Liver (tissue), 9 donors: Measurements from ENCODE around the gene CCDC78. TPM values are rescaled to one million over a fixed set of nuclear protein-coding genes. Genes with fewer than 3 reads are reported as not detected.

Source experiments
- DNase-seq: peaks from one replicate; pipeline ENCODE4 v3.0.0-alpha.2; 2017; ENCODE audit warnings: low spot score
- H3K27ac ChIP-seq, 2 donors: one replicate each; pipeline ENCODE4 v1.7.0; 2013; ENCODE audit warnings: inconsistent platforms in 2 of 2, low read length in 2 of 2, control low read depth in 1 of 2, low read depth in 1 of 2, mild to moderate bottlenecking in 1 of 2
- H3K27me3 ChIP-seq, 4 donors: one replicate each; pipeline versions ENCODE4 v1.6.1 to v1.7.0; 2013; ENCODE audit warnings: low read length in 3 of 4, inconsistent platforms in 1 of 4, mild to moderate bottlenecking in 1 of 4, moderate library complexity in 1 of 4; ENCODE audit not compliant: control insufficient read depth in 4 of 4, insufficient read depth in 4 of 4
- H3K36me3 ChIP-seq, 4 donors: one replicate each; pipeline versions ENCODE4 v1.6.1 to v1.7.0; 2013; ENCODE audit warnings: low read length in 3 of 4, mild to moderate bottlenecking in 3 of 4, low read depth in 1 of 4, moderate library complexity in 1 of 4; ENCODE audit not compliant: control insufficient read depth in 4 of 4, insufficient read depth in 3 of 4
- H3K4me1 ChIP-seq, 4 donors: one replicate each; pipeline versions ENCODE4 v1.6.1 to v1.7.0; 2013; ENCODE audit warnings: low read length in 3 of 4, mild to moderate bottlenecking in 3 of 4, moderate library complexity in 1 of 4; ENCODE audit not compliant: control insufficient read depth in 4 of 4, insufficient read depth in 4 of 4
- H3K4me3 ChIP-seq, 3 donors: one replicate each; pipeline versions ENCODE4 v1.6.1 to v1.7.0; 2013; ENCODE audit warnings: low read length in 3 of 3, control low read depth in 1 of 3, low read depth in 1 of 3, mild to moderate bottlenecking in 1 of 3
- H3K9ac ChIP-seq, 2 donors: one replicate each; pipeline ENCODE4 v1.7.0; 2013; ENCODE audit warnings: low read length in 2 of 2, mild to moderate bottlenecking in 2 of 2, moderate library complexity in 2 of 2, control low read depth in 1 of 2, low read depth in 1 of 2
- H3K9me3 ChIP-seq, 4 donors: one replicate each; pipeline versions ENCODE4 v1.6.1 to v1.7.0; 2013; ENCODE audit warnings: low read length in 3 of 4; ENCODE audit not compliant: control insufficient read depth in 4 of 4
- CTCF ChIP-seq: fragments of 150-350 bp; IDR thresholded peaks from 2 replicates; pipeline ENCODE4 v1.5.1; 2017; ENCODE audit warnings: improper control_type of control experiment, low read depth, low read length; ENCODE audit not compliant: missing input control
- FOXA1 ChIP-seq: IDR thresholded peaks from 2 replicates; pipeline ENCODE4 v1.6.1; 2016; ENCODE audit warnings: antibody characterized with exemption
- GABPA ChIP-seq, 2 donors: IDR thresholded peaks in 1 of 2; conservative IDR thresholded peaks in 1 of 2; 2 replicates each; pipeline ENCODE4 v1.6.1; 2016; ENCODE audit warnings: antibody characterized with exemption in 2 of 2, mild to moderate bottlenecking in 1 of 2, moderate library complexity in 1 of 2
- HNF4A ChIP-seq, 2 donors: conservative IDR thresholded peaks; 2 replicates each; pipeline ENCODE4 v1.6.1; 2016; ENCODE audit warnings: antibody characterized with exemption in 2 of 2, mild to moderate bottlenecking in 2 of 2
- RAD21 ChIP-seq, 2 donors: IDR thresholded peaks; 2 replicates each; pipeline ENCODE4 v1.6.1; 2016; ENCODE audit warnings: antibody characterized with exemption in 2 of 2, mild to moderate bottlenecking in 2 of 2
- REST ChIP-seq: IDR thresholded peaks from 2 replicates; pipeline ENCODE4 v1.6.1; 2016; ENCODE audit warnings: antibody characterized with exemption, mild to moderate bottlenecking
- YY1 ChIP-seq: IDR thresholded peaks from 2 replicates; pipeline ENCODE4 v1.6.1; 2016; ENCODE audit warnings: antibody characterized with exemption, mild to moderate bottlenecking
- WGBS: extraction: QIAGEN DNeasy Blood & Tissue Kit; methylation state at CpG from one replicate; pipeline ENCODE4 v1.1.7; 2013; 5-methylcytosine and 5-hydroxymethylcytosine counted together
- polyA plus RNA-seq, 2 donors: library from polyadenylated mRNA; stranded (reverse) in 1 of 2; unstranded in 1 of 2; fragments of 200-250 nt in 1 of 2; fragments of >200 nt in 1 of 2; fragmentation: Nextera tagmentation in 1 of 2; extraction: Ambion mirVana in 1 of 2; gene quantifications; one replicate each; pipeline versions ENCODE4 v1.2.1 to v1.2.3, GENCODE V29; 2013 to 2015
- total RNA-seq, 2 donors: library from RNA; depleted of rRNA; stranded (reverse); fragments of >200 nt; gene quantifications; one replicate each; pipeline ENCODE4 v1.2.3, GENCODE V29; 2014
- donor health status: healthy.
- donor health status: healthy.
- donor health status: healthy.
- donor health status: healthy.
- donor health status: healthy.

CCDC78 gene
- total and polyA plus RNA-seq, 4 donors: 0.05 to 0.28 (median 0.08) TPM; not detected in 1

- Histone ChIP-seq H3K36me3 (peaks cover 1 to 16% (median 9%) of the 10 kb centered on the region in 4 donors), H3K4me3 (peak within 1 kb of the TSS; percentile 83 to 99 (median 93)), H3K9me3 (no peaks in the 10 kb centered on the region), H3K27me3 (no peaks in the 10 kb centered on the region), H3K4me1 (peaks cover 12 to 17% (median 15%) of the 10 kb centered on the region in 4 donors), H3K27ac (peak within 1 kb of the TSS; percentile 50 to 56), H3K9ac (peak within 1 kb of the TSS; percentile 74 to 88)
- WGBS: under 1% methylated on average over 79 of the region's 79 CpGs
- TF ChIP-seq FOXA1: no peak
- TF ChIP-seq RAD21 (IDR thresholded peaks at IDR 0.05): peak in 1 of 2 donors; percentile 55
- peak; percentile 87 for TF ChIP-seq CTCF
- TF ChIP-seq GABPA (IDR thresholded peaks at IDR 0.05 in 1 of 2, conservative IDR thresholded peaks at IDR 0.05 in 1 of 2): peak in 1 of 2 donors; percentile 68
- peak; percentile 97 for TF ChIP-seq YY1
- peak; percentile 94 for DNase-seq
Measured at GRCh38 chr16:740764-741505, 14.7 kb upstream of the CCDC78 start, which contains the start of gene CIAO3. TSS of gene CIAO3 (minus strand) at chr16:740997. CDS start at chr16:740985, 12 bp downstream.

GRCh38 chr16:740459-740763 is 14.2 kb upstream of the CCDC78 start:
- Histone ChIP-seq H3K9ac (peak overlapping the region; percentile 74 to 88), H3K27me3 (no peaks in the 10 kb centered on the region), H3K4me3 (peak overlapping the region; percentile 83 to 99 (median 93)), H3K9me3 (no peaks in the 10 kb centered on the region), H3K36me3 (peaks cover 3 to 21% (median 12%) of the 10 kb centered on the region in 4 donors), H3K4me1 (peaks cover 12 to 17% (median 15%) of the 10 kb centered on the region in 4 donors), H3K27ac (peak overlapping the region; percentile 50 to 56)
- TF ChIP-seq FOXA1: no peak
- under 1% methylated on average over 22 of the region's 22 CpGs for WGBS
- DNase-seq: no peak

- peak; percentile 55 for DNase-seq
- Histone ChIP-seq H3K4me3 (peak overlapping the region; percentile 83 to 99 (median 93)), H3K27ac (no peak overlapping the region), H3K4me1 (peaks cover 12 to 17% (median 15%) of the 10 kb centered on the region in 4 donors), H3K9ac (peak overlapping the region; percentile 74 to 88), H3K36me3 (peaks cover 3 to 27% (median 14%) of the 10 kb centered on the region in 4 donors), H3K9me3 (no peaks in the 10 kb centered on the region), H3K27me3 (no peaks in the 10 kb centered on the region)
- peak; percentile 8 to 19 for TF ChIP-seq HNF4A (conservative IDR thresholded peaks at IDR 0.05)
- no peak for TF ChIP-seq REST
- WGBS: 37% methylated on average over 38 of the region's 38 CpGs
Measured at GRCh38 chr16:739560-740458, 13.6 kb upstream of the CCDC78 start.
